GM12801 (cell line): ENCODE measurements around the gene PIK3R1.

ENCODE experiments used
- CTCF ChIP-seq: IDR thresholded peaks from one replicate; pipeline ENCODE4 v1.5.1; 2011; ENCODE audit warnings: control low read depth; ENCODE audit not compliant: insufficient read length; ENCODE audit errors: extremely low read depth

The PIK3R1 gene

GRCh38 chr5:68303038-68303738, 87.6 kb downstream of the PIK3R1 start:
- TF ChIP-seq CTCF = no peak

GRCh38 chr5:68303754-68304420, 88.3 kb downstream of the PIK3R1 start:
- TF ChIP-seq CTCF = no peak

- TF ChIP-seq CTCF = no peak
Observed at GRCh38 chr5:68304421-68305052, 89.0 kb downstream of the PIK3R1 start.

GRCh38 chr5:68305223-68305870, 89.8 kb downstream of the PIK3R1 start:
- no peak for TF ChIP-seq CTCF

GRCh38 chr5:68306361-68307014, 90.9 kb downstream of the PIK3R1 start:
- no peak for TF ChIP-seq CTCF

- TF ChIP-seq CTCF = no peak
Observed at GRCh38 chr5:68313336-68313735, 97.8 kb downstream of the PIK3R1 start.

GRCh38 chr5:68314465-68314864, 98.9 kb downstream of the PIK3R1 start:
- no peak for TF ChIP-seq CTCF
